ENCODE data around the gene TDRD15. TPM values are rescaled to one million over a fixed set of nuclear protein-coding genes. Genes with fewer than 3 reads are reported as not detected.
A peak's percentile ranks its signal among the peaks of the same experiment; 100 is the strongest.

TDRD15 gene
- total RNA-seq, 4 donors from 2014 or later: 0.83 TPM; not detected in 3

GRCh38 chr2:21095178-21095577, 28.6 kb upstream of the TDRD15 start:
- Histone ChIP-seq H3K36me3 (no peaks in the 10 kb centered on the region), H3K4me3 (peak overlapping the region in 1 of 4 donors; percentile 4)
- TF ChIP-seq CTCF (IDR thresholded peaks at IDR 0.05) (no peak), POLR2A (IDR thresholded peaks at IDR 0.05) (no peak)

GRCh38 chr2:21095714-21096113, 28.1 kb upstream of the TDRD15 start:
- no peak for DNase-seq
- H3K36me3 ChIP-seq: no peaks in the 10 kb centered on the region
- no peaks in the 10 kb centered on the region for H3K27me3 ChIP-seq
- no peaks in the 10 kb centered on the region for H3K9me3 ChIP-seq
- no peak overlapping the region for H3K4me3 ChIP-seq
- no peak overlapping the region for H3K27ac ChIP-seq
- H3K4me1 ChIP-seq: peaks cover 0 to 14% (median 0%) of the 10 kb centered on the region in 4 donors
- TF ChIP-seq POLR2A (IDR thresholded peaks at IDR 0.05) (no peak), CTCF (IDR thresholded peaks at IDR 0.05) (no peak)

More at GRCh38 chr2:21095178-21095577, 28.6 kb upstream of the TDRD15 start:
- no peak overlapping the region for H3K27ac ChIP-seq
- H3K4me1 ChIP-seq: peaks cover 0 to 14% (median 0%) of the 10 kb centered on the region in 4 donors
- DNase-seq: no peak
- no peaks in the 10 kb centered on the region for H3K9me3 ChIP-seq
- no peaks in the 10 kb centered on the region for H3K27me3 ChIP-seq

GRCh38 chr2:21096458-21096857, 27.3 kb upstream of the TDRD15 start:
- no peak overlapping the region for H3K4me3 ChIP-seq
- no peaks in the 10 kb centered on the region for H3K27me3 ChIP-seq
- H3K27ac ChIP-seq: peak overlapping the region in 2 of 4 donors; percentile 61 to 75
- no peaks in the 10 kb centered on the region for H3K36me3 ChIP-seq
- no peak for DNase-seq
- H3K4me1 ChIP-seq: peaks cover 0 to 14% (median 0%) of the 10 kb centered on the region in 4 donors
- no peaks in the 10 kb centered on the region for H3K9me3 ChIP-seq
- TF ChIP-seq POLR2A (IDR thresholded peaks at IDR 0.05) (no peak), CTCF (IDR thresholded peaks at IDR 0.05) (no peak)

- Histone ChIP-seq H3K9me3 (no peaks in the 10 kb centered on the region), H3K36me3 (no peaks in the 10 kb centered on the region), H3K4me3 (no peak overlapping the region), H3K4me1 (peaks cover 0 to 14% (median 0%) of the 10 kb centered on the region in 4 donors), H3K27ac (peak overlapping the region in 2 of 4 donors; percentile 75 to 85), H3K27me3 (no peaks in the 10 kb centered on the region)
- peak in 2 of 3 donors; percentile 58 to 73 for DNase-seq
- TF ChIP-seq POLR2A (IDR thresholded peaks at IDR 0.05): peak; percentile 27 to 64
- no peak for TF ChIP-seq CTCF (IDR thresholded peaks at IDR 0.05)
Measured at GRCh38 chr2:21097331-21097730, 26.4 kb upstream of the TDRD15 start.

- no peak for DNase-seq
- peaks cover 0 to 17% (median 0%) of the 10 kb centered on the region in 4 donors for H3K4me1 ChIP-seq
- peak overlapping the region in 2 of 4 donors; percentile 75 to 85 for H3K27ac ChIP-seq
- no peak overlapping the region for H3K4me3 ChIP-seq
- H3K27me3 ChIP-seq: no peaks in the 10 kb centered on the region
- TF ChIP-seq CTCF (IDR thresholded peaks at IDR 0.05) (peak in 2 of 6 experiments; percentile 2 to 12), POLR2A (IDR thresholded peaks at IDR 0.05) (no peak)
- H3K36me3 ChIP-seq: no peaks in the 10 kb centered on the region
- H3K9me3 ChIP-seq: no peaks in the 10 kb centered on the region
Measured at GRCh38 chr2:21098294-21098693, 25.5 kb upstream of the TDRD15 start.
